BE2C (cell line): ENCODE data around the gene MBD1.

Experiments used
- DNase-seq: peaks from one replicate; pipeline ENCODE4 v3.0.0-alpha.2; 2020
- H3K27me3 ChIP-seq: fragments of 250-450 bp; sonication (Bioruptor Pico); 2 replicates; pipeline ENCODE4 v1.5.1; 2020; ENCODE audit warnings: mild to moderate bottlenecking
- H3K36me3 ChIP-seq: fragments of 250-450 bp; sonication (Bioruptor Pico); 2 replicates; pipeline ENCODE4 v1.5.1; 2020; ENCODE audit warnings: mild to moderate bottlenecking
- H3K4me1 ChIP-seq: fragments of 250-450 bp; sonication (Bioruptor Pico); 2 replicates; pipeline ENCODE4 v1.5.1; 2020
- H3K4me3 ChIP-seq: 2 replicates; pipeline ENCODE4 v1.5.1; 2011; ENCODE audit warnings: low read depth, low read length
- H3K9me3 ChIP-seq: fragments of 250-450 bp; sonication (Bioruptor Pico); 2 replicates; pipeline ENCODE4 v1.5.1; 2020
- TF ChIP-seq, protein P1 (sequence below): IDR thresholded peaks from 2 replicates; pipeline ENCODE4 v1.5.1; 2012; ENCODE audit warnings: mild to moderate bottlenecking, low read depth, low read length

The MBD1 gene

DNA sequence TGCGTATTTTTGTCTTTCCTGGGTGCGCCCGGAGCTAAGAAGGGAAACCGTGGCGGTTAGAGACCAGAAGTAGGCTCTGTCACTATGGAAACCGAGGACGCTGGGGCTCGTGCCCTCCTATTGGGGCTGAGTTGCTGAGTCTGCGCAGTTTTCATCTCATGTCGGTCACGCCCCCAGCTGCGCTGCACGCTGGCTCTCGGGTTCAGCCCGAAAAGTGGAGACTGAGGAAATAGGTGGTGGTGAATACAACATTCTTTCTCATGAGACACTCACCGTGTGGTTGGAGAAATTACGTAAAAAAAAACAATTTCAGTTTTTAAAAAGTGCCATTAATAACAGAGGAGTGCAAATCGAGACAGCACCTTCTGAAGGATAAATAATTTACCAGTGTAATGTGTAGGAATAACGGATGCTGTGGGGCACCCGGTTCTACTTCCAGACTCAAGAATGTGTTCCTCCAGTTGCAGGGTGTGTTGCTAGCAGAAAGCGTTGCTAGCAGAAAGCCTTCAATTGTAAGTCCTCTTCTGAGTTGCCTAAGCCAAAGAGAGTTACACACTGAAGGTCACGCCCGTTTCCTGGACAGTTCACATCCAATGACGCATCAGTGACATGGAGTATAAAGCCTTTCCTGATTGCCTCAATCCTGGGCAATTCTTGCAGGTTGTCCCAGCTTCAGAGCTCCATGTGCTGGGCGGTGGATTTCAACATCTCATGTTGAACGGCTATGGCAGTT, 26.6 kb upstream of the MBD1 start:
- no peaks in the 10 kb centered on the region for H3K4me1 ChIP-seq
- peak; percentile 85 for DNase-seq
- H3K27me3 ChIP-seq: no peaks in the 10 kb centered on the region
- no peaks in the 10 kb centered on the region for H3K36me3 ChIP-seq
- H3K9me3 ChIP-seq: no peaks in the 10 kb centered on the region
- H3K4me3 ChIP-seq: peak overlapping the region; percentile 47
- TF ChIP-seq, protein P1, sequence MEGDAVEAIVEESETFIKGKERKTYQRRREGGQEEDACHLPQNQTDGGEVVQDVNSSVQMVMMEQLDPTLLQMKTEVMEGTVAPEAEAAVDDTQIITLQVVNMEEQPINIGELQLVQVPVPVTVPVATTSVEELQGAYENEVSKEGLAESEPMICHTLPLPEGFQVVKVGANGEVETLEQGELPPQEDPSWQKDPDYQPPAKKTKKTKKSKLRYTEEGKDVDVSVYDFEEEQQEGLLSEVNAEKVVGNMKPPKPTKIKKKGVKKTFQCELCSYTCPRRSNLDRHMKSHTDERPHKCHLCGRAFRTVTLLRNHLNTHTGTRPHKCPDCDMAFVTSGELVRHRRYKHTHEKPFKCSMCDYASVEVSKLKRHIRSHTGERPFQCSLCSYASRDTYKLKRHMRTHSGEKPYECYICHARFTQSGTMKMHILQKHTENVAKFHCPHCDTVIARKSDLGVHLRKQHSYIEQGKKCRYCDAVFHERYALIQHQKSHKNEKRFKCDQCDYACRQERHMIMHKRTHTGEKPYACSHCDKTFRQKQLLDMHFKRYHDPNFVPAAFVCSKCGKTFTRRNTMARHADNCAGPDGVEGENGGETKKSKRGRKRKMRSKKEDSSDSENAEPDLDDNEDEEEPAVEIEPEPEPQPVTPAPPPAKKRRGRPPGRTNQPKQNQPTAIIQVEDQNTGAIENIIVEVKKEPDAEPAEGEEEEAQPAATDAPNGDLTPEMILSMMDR: no peak

DNA sequence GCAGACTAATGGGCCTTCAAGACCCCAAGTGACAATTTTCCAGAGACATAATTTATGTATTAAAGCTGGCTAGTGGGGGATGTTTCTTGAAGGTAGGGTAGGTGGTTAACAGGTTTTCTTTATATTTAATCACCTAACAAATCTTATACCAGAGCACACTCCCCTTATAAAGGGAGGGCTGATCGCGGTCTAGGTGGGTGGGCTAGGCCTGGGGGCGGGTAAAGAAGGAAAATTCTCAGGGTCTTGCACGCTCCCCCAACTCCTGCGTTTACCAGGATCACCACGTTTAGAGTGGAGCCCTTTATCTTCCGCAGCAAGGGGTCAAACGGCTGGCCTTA, 26.0 kb upstream of the MBD1 start:
- TF ChIP-seq, protein P1: no peak
- no peak for DNase-seq
- Histone ChIP-seq H3K27me3 (no peaks in the 10 kb centered on the region), H3K9me3 (no peaks in the 10 kb centered on the region), H3K36me3 (no peaks in the 10 kb centered on the region), H3K4me1 (no peaks in the 10 kb centered on the region), H3K4me3 (peak overlapping the region; percentile 47)

DNA sequence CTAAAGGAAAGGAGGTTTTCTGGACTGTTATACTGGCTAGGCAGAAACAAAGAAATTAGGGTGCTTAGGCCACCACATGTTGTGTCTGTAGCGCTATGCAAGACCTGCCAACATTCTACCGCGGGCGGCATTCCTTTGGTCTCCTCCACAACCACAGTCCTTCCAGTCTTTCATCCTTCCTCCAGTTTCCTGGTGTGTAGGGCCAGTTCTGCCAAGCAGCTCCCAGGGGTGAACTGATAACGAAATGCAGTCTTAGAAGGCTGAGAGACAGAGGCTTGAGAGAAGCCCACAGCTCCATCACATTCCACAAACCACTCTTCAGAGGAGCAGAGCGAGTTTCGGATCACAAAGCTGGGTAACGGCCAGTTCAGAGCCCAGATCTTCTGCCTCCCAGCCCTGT, 25.6 kb upstream of the MBD1 start:
- H3K9me3 ChIP-seq: no peaks in the 10 kb centered on the region
- H3K4me1 ChIP-seq: no peaks in the 10 kb centered on the region
- DNase-seq: no peak
- no peaks in the 10 kb centered on the region for H3K27me3 ChIP-seq
- H3K36me3 ChIP-seq: no peaks in the 10 kb centered on the region
- H3K4me3 ChIP-seq: 0 out of 2 replicates have a peak overlapping the region, but pooled peaks have one; percentile 47
- TF ChIP-seq, protein P1: no peak

DNA sequence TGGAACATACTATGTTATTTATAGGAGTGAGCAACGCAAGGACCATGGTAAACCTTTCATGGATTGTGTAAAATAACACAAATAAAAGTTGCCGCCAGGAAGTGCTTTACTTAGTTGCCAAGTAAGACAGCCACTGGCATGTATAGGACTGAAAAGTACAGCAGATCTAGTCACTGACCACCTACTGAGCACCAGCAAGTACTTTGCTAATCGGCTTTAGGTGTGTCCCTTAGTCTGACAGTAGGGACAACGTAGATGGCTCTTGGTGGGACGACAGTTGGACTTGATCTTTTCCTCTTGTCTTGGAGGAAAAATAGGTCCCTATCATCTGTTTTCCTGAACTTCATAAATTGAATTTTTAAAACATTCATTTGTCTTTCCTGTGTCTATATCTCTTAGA, 19.8 kb upstream of the MBD1 start:
- Histone ChIP-seq H3K4me1 (no peaks in the 10 kb centered on the region), H3K27me3 (peaks cover 3% of the 10 kb centered on the region; the same call in 1 of the 2 replicates), H3K36me3 (no peaks in the 10 kb centered on the region), H3K9me3 (no peaks in the 10 kb centered on the region), H3K4me3 (no peak overlapping the region)
- DNase-seq: no peak
- TF ChIP-seq, protein P1: no peak

DNA sequence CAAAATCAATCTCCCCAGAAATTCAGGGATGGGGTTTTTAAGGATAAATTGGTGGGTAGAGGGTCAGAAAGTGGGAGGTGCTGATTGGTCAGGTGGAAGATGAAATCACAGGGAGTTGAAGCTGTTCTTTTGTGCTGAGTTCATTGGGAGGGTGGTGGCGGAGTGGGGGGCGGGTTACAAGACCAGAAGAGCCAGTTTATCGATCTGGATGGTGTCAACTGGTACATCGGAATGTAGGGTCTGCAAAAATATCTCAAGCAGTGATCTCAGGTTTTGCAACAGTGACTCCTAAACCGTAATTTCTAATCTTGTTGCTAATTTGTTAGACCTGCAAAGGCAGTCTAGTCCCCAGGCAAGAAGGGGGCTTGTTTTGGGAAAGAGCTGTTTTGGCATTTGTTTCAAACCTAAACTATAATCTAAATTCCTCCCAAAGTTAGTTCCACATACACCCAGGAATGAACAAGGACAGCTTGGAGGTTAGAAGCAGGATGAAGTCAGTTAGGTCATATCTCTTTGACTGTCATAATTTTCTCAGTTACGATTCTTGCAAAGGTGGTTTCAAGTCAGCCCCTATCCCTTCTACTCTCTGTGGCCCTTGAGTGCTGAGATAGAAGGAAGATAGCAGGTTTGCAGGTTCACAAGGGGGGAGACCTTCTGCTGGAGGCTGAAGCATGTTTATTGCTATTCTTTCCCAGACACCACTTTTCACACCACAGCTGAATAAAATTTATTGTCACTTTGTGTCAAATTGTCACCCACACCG, 18.5 kb upstream of the MBD1 start:
- Histone ChIP-seq H3K27me3 (peaks cover 3% of the 10 kb centered on the region; the same call in 1 of the 2 replicates), H3K9me3 (no peaks in the 10 kb centered on the region), H3K36me3 (no peaks in the 10 kb centered on the region), H3K4me1 (no peaks in the 10 kb centered on the region), H3K4me3 (no peak overlapping the region)
- DNase-seq: no peak
- TF ChIP-seq, protein P1: no peak
